ENCODE data around the gene RNF150.

DNA sequence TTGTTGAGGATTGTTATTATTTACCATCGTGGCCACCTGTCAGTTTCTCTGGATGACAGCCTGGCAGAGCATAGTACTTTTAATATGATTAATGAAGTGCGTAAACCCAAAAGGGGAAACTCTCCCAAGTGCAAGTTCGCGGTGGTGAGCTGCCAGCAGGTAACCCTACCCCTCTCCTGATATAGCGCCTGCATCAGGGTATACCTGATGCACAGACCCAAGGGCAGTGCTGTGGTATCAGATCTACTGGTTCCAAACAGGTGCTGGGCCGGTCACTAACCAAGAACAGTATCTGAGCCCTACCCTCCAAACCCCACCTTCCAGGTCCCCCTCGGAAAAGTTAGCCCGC lies 1.6 kb downstream of the RNF150 start:
- TF ChIP-seq, protein P1, sequence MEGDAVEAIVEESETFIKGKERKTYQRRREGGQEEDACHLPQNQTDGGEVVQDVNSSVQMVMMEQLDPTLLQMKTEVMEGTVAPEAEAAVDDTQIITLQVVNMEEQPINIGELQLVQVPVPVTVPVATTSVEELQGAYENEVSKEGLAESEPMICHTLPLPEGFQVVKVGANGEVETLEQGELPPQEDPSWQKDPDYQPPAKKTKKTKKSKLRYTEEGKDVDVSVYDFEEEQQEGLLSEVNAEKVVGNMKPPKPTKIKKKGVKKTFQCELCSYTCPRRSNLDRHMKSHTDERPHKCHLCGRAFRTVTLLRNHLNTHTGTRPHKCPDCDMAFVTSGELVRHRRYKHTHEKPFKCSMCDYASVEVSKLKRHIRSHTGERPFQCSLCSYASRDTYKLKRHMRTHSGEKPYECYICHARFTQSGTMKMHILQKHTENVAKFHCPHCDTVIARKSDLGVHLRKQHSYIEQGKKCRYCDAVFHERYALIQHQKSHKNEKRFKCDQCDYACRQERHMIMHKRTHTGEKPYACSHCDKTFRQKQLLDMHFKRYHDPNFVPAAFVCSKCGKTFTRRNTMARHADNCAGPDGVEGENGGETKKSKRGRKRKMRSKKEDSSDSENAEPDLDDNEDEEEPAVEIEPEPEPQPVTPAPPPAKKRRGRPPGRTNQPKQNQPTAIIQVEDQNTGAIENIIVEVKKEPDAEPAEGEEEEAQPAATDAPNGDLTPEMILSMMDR (IDR thresholded peaks at IDR 0.05; ENCODE audit: low read depth, low read length): no peak
- no peak for TF ChIP-seq EZH2phosphoT487 (IDR thresholded peaks at IDR 0.05; ENCODE audit: low read depth)

All from OCI-LY3 (cell line).